Esophagus squamous epithelium (tissue), 5 donors: ENCODE measurements around the gene NRXN3. TPM values are rescaled to one million over a fixed set of nuclear protein-coding genes. Genes with fewer than 3 reads are reported as not detected.

Experiments
- DNase-seq: peaks from one replicate; lab custom pipeline; 2025; lab: John Stamatoyannopoulos, UW
- H3K27ac ChIP-seq, 4 donors: fragments of 200-600 bp; sonication (generic); one replicate each; pipeline ENCODE4 v1.5.1; 2016 to 2019; ENCODE audit warnings: mild to moderate bottlenecking in 1 of 4
- H3K27me3 ChIP-seq, 4 donors: fragments of 200-600 bp; sonication (generic); 1 replicate in 3 of 4; 2 replicates in 1 of 4; pipeline versions ENCODE4 v1.5.1 to v1.6.0; 2017 to 2021; ENCODE audit warnings: antibody characterized with exemption in 1 of 4
- H3K36me3 ChIP-seq, 3 donors: fragments of 200-600 bp; sonication (generic); one replicate each; pipeline ENCODE4 v1.5.1; 2016 to 2019
- H3K4me1 ChIP-seq, 3 donors: fragments of 200-600 bp; sonication (generic); one replicate each; pipeline ENCODE4 v1.5.1; 2017 to 2019
- H3K4me3 ChIP-seq, 4 donors: fragments of 200-600 bp; sonication (generic); 1 replicate in 3 of 4; 2 replicates in 1 of 4; pipeline ENCODE4 v1.5.1; 2016 to 2019; ENCODE audit warnings: mild to moderate bottlenecking in 2 of 4, moderate library complexity in 1 of 4
- H3K9me3 ChIP-seq, 3 donors: fragments of 200-600 bp; sonication (generic); one replicate each; pipeline ENCODE4 v1.5.1; 2016 to 2019
- CTCF ChIP-seq, 6 experiments: fragments of 450-650 bp in 4 of 6; fragments of 200-600 bp in 2 of 6; sonication (generic) in 2 of 6; IDR thresholded peaks; one replicate each; pipeline ENCODE4 v1.5.1; 2016 to 2019; ENCODE audit warnings: antibody characterized with exemption in 6 of 6, mild to moderate bottlenecking in 4 of 6, moderate library complexity in 4 of 6
- POLR2A ChIP-seq, 4 donors: fragments of 450-650 bp; IDR thresholded peaks; one replicate each; pipeline ENCODE4 v1.6.1; 2017; ENCODE audit warnings: antibody characterized with exemption in 4 of 4, mild to moderate bottlenecking in 4 of 4, moderate library complexity in 3 of 4
- WGBS, 2 donors: methylation state at CpG; one replicate each; pipeline ENCODE4 v1.1.5; 2018; 5-methylcytosine and 5-hydroxymethylcytosine counted together
- intact Hi-C: fragments of 100-400 bp; cut with DNase I; formaldehyde crosslinking; loops from one replicate; pipeline ENCODE4 v1.15.0; 2022
- total RNA-seq, 4 donors: library from RNA; depleted of rRNA; stranded (reverse); fragments of >200 nt; gene quantifications; one replicate each; pipeline ENCODE4 v1.1.0, GENCODE V29; 2016
- donor health status: DM: yes; HTN: yes; CAD: no.

NRXN3 gene
- total RNA-seq, 4 donors from 2014 or later = 0.30 to 15.8 (median 1.5) TPM

DNA sequence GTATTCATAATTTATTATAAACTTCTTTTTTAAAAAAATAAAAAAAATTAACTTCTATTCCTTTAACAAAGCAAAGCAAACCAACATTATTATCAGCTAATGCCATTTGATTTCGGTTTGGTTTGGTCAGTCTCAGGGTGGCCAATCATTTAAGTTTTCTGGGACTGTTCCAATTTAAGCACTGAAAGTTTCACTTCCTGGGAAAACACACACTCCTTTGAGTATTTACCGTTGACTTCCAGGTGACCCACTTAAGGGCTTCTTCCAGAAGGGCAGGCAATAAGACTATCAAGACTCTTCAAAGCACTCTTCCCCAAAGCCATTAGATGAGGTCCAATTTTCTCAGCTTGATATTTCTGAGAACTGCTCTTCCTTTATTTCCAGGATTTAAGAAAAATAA is 1187.1 kb downstream of the NRXN3 start:
- Histone ChIP-seq H3K27ac (no peak overlapping the region), H3K4me1 (no peaks in the 10 kb centered on the region), H3K4me3 (no peak overlapping the region), H3K36me3 (no peaks in the 10 kb centered on the region), H3K9me3 (no peaks in the 10 kb centered on the region), H3K27me3 (no peaks in the 10 kb centered on the region)
- TF ChIP-seq POLR2A (IDR thresholded peaks at IDR 0.05) = no peak
- no peak for TF ChIP-seq CTCF (IDR thresholded peaks at IDR 0.05)
- intact Hi-C loops = no loop called here
- WGBS, 2 donors = 54 to 58% methylated on average over 2 of the region's 2 CpGs
- no peak for DNase-seq

DNA sequence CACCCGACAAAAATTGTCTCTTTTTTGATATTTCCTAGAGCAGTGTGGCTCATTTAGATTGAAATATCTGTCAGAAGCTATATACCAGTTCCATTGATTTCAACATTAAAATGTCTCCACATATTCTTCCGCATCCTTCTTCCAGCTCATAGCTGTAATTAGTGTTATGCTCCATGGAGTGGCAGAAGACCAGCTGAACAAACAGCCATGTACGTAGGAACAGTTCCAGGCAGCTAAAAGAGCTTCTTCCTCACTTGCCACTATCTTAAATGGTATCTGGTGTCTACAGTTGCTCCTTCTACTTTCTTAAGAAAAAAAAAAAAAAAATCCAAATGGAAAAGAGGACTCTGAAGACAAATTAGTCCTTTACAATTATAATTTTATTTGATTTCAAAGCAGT is 1193.1 kb downstream of the NRXN3 start:
- intact Hi-C loops = no loop called here
- no peak for TF ChIP-seq CTCF (IDR thresholded peaks at IDR 0.05)
- TF ChIP-seq POLR2A (IDR thresholded peaks at IDR 0.05) = no peak
- H3K9me3 ChIP-seq = no peaks in the 10 kb centered on the region
- no peak for DNase-seq
- H3K36me3 ChIP-seq = no peaks in the 10 kb centered on the region
- 83 to 89% methylated on average over 3 of the region's 3 CpGs for WGBS, 2 donors
- no peaks in the 10 kb centered on the region for H3K27me3 ChIP-seq
- H3K4me1 ChIP-seq = no peaks in the 10 kb centered on the region
- no peak overlapping the region for H3K4me3 ChIP-seq
- no peak overlapping the region for H3K27ac ChIP-seq

DNA sequence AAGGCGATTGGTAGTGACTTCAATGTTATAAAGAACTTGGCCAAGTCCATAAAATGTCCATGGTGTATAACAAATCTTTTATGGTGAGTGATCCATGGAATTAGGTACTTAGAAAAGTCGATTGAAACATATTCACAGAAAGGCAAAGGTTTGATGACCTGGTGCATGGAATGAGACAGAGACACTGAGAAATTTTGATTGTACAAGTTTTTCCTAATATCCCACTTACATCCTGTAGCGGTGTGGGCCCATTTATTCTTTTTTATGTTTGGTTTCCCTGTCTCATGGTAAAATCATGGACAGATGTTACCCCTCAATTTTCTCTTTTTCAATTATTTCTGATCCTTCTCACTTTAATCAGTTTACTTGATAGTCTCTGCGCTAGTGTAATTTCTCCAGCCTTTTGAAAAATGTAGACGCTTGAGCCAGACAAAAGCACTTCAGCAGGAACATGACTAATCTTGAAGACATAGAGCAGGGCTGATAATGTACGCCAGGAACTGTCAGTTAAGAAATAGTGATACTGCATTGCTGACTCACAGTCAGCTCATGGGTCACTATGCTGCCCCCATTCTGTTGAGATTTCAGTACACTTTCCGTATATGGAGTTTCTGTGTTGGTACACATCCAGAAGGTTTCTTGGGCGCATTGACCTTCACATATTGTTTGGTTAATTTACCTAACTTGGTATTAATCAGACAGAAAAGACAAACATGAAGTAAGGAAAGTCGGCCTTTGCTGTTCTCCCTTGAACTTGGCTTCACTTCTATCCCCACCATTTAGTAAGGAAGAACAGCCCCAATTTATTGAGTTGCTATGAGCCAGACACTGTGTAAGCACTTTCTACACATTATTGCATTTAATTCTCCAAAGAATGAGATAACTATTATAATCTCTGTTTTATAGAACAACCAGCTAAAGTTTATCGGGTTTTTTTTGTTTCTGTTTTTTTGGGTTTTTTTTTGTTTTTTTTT is 1199.5 kb downstream of the NRXN3 start:
- H3K9me3 ChIP-seq = no peaks in the 10 kb centered on the region
- no peaks in the 10 kb centered on the region for H3K36me3 ChIP-seq
- peak overlapping the region in 2 of 4 donors; percentile 37 to 50 for H3K27ac ChIP-seq
- 53 to 57% methylated on average over 10 of the region's 10 CpGs for WGBS, 2 donors
- H3K27me3 ChIP-seq = no peaks in the 10 kb centered on the region
- TF ChIP-seq POLR2A (IDR thresholded peaks at IDR 0.05) (no peak), CTCF (IDR thresholded peaks at IDR 0.05) (no peak)
- no peak for DNase-seq
- H3K4me3 ChIP-seq = no peak overlapping the region
- intact Hi-C loops = no loop called here
- no peaks in the 10 kb centered on the region for H3K4me1 ChIP-seq

GRCh38 chr14:79370969-79371368 is 1200.8 kb downstream of the NRXN3 start:
- TF ChIP-seq CTCF (IDR thresholded peaks at IDR 0.05) = no peak
- TF ChIP-seq POLR2A (IDR thresholded peaks at IDR 0.05) = no peak
- Histone ChIP-seq H3K36me3 (no peaks in the 10 kb centered on the region), H3K27ac (no peak overlapping the region), H3K27me3 (no peaks in the 10 kb centered on the region), H3K4me3 (no peak overlapping the region), H3K4me1 (no peaks in the 10 kb centered on the region), H3K9me3 (no peaks in the 10 kb centered on the region)
- intact Hi-C loops = no loop called here
- DNase-seq = no peak
- 83 to 90% methylated on average over 1 of the region's 1 CpG for WGBS, 2 donors

DNA sequence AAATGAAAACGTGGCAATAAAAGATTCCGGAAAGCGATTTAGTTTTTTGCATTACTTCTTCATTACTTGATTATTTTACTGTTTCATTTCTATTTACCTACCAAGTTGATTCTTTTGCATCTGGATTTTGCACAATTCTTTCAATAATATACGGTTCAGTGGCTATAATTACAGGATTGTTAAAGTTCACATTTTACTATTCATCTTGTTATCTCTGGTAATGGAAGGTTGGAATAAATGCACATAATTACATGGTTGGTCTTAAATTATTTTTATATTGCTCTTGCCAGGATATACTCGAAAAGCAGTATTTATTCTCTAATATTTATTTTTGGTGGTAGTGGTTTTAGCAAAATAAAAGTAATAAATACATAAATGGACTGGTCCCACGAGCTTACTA is 1203.3 kb downstream of the NRXN3 start:
- Histone ChIP-seq H3K27ac (no peak overlapping the region), H3K27me3 (no peaks in the 10 kb centered on the region), H3K4me3 (no peak overlapping the region), H3K36me3 (no peaks in the 10 kb centered on the region), H3K4me1 (no peaks in the 10 kb centered on the region), H3K9me3 (no peaks in the 10 kb centered on the region)
- DNase-seq = no peak
- TF ChIP-seq POLR2A (IDR thresholded peaks at IDR 0.05) = no peak
- no peak for TF ChIP-seq CTCF (IDR thresholded peaks at IDR 0.05)
- intact Hi-C loops = no loop called here
- 69 to 75% methylated on average over 6 of the region's 6 CpGs for WGBS, 2 donors
